ENCODE data around the gene EML2.
"Not testable (repeated sequence)": the region's sequence is repeated elsewhere in the genome, so short reads cannot be mapped to it uniquely, and the experiment has no call there.

EML2 gene

DNA sequence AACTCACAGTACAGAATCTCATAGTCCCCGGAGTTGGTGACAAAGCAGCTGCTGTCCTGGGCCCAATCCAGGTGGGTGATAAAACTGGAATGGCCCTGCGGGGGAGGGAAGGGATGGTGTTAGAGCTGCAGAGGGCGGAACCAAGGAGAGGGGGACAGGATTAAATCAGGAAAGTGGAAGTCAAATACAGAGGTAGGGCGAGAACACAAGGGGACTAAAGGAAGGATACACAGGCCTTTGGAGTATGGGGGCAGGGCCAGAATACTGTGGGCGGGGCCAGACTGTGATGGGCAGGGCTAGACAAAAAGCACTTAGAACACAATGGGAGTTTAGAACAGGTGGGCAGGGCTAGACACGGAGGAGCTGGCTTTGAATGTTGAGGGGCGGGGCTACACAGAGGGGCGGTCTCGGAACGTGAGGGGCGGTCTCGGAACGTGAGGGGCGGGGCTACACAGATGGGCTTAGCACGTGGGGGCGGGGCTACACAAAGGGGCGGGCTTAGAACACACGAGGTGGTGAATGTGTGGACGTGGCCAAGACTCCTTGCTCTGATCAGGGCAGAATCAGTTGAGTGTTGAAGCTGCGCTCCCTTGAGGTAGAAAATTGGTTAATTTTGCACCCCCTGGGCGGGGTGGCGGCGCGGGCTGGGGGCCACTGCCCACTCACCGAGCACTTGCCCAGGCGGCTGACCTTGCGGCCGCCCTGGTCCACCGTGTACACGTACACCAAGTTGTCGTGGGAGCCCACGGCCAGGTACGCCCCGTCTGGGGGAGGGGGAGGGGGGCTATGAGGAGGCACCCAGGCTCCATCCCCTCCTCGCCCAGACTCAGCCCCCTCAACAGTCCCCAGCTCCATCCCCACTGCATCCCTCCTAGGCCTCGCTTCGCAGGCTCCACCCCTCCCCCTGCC is 23.1 kb downstream of the EML2 start:
- no peak for DNase-seq (ENCODE audit: low read depth)

DNA sequence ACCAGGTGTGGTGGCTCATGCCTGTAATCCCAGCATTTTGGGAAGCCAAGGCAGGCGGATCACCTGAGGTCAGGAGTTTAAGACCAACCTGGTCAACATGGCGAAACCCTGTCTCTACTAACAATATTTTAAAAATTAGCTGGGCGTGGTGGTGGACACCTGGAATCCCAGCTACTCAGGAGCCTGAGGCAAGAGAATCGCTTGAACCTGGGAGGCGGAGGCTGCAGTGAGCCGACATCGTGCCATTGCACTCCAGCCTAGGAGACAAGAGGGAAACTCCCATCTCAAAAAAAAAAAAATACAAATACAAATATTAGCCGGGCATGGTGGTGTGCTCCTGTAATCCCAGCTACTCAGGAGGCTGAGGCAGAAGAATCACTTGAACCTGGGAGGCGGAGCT is 24.1 kb downstream of the EML2 start:
- DNase-seq (ENCODE audit: low read depth), result not testable (repeated sequence)

DNA sequence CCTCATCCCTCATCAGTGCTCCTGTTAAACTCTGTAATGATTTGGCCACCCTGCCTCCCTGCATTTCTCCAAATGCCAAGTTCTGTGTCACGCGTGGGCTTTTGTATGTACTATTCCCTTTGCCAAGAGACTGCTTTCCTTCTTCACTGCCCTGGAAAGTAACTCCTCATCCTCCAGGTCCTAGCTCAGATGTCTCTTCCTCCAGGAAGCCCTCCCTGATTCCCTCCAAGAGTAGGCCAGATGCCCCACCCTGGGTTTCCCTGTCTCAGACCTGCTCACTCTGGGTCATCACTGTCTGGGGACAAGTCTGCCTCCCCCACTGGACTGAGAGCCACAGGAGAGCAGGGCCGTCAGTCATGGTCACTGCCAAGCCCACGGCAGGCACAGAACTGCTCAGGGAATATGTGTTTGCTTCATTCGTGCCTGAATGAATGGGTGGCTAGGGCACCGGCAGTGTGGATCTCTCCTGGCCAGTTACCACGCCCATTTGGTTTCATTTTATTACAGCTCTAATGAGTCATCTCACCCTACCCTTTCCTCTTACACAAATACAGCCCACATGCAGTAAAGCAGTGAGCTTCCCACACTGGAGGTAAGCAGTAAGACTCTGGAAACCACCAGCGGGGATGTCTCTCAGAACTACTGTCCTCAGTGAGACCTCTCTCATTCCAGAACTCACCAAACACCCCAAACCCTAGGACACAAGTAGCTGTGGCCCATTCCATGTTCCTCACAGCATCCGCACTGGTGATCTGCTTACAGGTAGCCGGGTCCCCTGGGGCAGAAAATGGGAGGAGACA is 25.1 kb downstream of the EML2 start:
- DNase-seq (ENCODE audit: low read depth), result peak; percentile 74

DNA sequence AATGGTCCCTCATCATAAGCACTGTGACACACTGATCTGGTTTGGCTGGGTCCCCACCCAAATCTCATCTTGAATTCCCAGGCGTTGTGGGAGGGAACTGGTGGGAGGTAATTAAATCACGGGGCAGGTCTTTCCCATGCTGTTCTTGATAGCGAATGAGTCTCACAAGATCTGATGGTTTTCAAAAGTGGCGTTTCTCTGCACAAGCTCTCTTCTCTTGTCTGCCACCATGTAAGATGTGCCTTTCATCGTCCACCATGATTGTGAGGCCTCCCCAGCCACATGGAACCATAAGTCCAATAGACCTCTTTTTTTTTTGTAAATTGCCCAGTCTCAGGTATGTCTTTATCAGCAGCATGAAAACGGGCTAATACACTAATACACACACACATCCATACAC is 30.2 kb downstream of the EML2 start:
- no peak for DNase-seq (ENCODE audit: low read depth)

DNA sequence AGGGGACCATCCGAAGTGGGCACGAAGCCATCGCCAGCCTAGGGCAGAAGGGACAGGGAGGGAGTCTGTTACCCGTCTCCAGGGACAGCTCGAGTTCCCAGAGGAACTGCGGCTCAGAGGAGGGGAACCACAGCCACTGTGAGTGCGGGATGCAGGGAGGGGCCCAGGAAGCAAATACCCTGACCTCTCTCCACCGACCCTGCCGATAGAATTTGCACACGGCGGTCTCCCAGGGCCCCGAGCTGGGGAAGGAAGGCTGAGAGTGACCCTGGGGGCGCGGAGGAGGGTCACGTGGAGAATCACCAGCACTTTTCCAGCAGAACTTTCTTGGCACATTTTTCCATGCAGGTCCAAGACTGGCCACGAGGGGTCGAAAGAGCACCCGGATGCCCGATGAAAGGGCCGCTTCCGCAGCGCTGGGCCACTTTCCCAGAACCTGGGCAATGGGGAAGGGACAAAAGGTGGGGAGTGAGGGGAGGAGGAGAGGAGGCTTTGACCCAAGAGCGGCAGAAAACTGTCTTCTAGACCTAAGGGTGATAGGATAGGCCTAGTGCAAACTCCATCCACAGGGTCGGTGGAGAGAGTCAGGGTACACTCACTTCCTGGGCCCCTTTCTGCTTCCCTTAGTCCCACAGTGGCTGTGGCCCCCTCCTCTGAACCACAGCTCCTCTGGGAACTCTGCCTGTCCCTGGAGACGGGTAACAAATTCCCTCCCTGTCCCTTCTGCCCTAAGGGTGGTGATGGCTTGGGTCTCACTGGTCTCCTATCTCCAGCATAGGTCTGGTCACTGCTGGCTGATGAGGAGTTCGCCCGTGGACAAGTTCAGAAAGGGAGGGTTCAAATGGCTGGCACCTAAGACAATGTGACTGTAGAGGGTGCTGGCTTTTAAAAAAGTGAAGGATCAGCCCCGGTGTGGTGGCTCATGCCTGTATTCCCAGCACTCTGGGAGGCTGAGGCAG is 31.8 kb downstream of the EML2 start:
- DNase-seq (ENCODE audit: low read depth), result peak; percentile 45

DNA sequence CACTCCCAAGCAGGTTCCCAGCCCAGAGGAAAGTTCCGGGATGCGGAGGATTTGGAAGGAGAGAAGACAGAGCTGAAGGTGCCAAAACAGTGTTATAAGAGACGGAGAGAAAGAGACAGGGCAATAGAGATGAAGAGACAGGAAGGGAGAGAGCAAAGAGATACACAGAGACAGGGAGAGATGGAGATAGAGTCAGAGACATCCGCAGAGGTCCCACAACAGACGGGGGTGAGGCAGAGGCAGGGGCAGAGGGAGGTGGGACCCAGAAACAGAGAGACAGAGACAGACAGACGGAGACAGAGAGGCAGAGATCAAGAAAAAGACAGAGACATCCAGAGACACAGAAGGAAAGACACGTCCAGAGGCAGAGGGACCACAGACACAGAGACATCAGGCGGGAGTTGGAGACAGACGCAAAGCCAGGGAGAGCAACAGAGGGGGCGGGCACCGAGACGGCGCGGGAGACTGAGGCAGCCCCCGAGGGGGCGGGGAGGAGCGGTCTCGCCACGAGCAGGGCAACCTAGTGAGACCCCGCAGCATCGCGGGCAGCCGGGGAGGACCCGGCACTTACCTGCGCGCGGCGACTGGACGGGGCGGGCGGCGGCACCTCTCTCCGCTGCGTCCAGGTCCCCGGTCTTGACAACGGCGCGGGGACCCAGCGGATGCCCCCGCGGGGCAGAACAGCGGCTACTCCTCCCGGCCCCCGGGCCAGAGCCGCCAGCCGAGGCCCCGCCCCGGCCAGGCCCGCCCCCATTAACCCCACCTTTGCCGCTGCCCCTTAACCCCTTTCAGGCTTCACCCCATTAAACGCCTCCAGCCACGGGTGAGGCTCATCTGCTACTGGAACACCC is 37.4 kb downstream of the EML2 start, which contains the start of gene GPR4:
Gene GPR4 (minus strand): TSS at position 689 of the 851 bp plus-strand sequence. CDS start 10,346 bp downstream, outside the sequence.
- DNase-seq (ENCODE audit: low read depth), result no peak

DNA sequence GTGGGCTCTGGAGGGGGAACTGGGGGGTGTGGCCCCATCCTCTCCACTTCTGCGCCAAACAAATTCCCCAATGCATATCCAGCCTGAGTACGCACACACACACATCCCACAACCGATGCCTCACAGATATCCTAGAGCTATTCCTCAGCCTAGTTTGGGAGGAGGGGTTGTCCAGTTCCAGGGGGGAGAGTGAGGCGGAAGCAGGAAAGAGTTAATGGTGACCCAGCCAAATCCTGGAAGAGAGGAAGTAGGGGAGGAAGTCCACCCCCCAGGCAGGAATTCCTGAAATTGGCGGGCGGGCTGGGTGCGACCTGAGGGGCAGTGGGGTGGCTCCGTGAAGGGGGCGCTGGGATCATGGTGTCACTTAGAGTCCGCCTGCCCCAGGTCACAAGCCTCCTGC is 38.1 kb downstream of the EML2 start:
- no peak for DNase-seq (ENCODE audit: low read depth)

DNA sequence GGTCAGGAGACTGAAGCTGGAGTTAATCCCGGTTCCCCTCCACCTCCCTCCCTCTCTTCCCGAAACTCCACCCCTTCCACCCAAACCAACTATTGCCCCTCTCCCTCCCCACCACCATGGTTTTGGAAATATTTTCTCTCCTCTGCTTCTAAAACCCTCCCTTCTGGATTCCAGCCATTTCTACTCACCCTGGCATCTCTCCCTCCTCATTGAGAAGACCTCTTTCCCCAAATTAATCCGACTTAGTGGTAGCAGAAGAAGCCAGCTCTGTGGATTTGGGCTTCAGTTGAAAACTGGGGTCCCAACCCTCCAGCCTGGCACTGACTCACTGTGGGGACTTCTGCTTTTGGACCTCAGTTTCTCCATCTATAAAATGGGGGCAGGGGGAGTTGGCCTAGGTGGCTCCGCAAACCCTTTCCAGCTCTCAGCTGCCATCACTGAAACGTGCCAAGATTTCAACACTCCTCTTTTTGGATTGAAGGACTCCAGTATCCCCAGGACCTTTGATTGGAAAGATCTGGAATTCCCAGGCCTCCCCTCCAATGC is 38.8 kb downstream of the EML2 start:
- DNase-seq (ENCODE audit: low read depth), result no peak

DNA sequence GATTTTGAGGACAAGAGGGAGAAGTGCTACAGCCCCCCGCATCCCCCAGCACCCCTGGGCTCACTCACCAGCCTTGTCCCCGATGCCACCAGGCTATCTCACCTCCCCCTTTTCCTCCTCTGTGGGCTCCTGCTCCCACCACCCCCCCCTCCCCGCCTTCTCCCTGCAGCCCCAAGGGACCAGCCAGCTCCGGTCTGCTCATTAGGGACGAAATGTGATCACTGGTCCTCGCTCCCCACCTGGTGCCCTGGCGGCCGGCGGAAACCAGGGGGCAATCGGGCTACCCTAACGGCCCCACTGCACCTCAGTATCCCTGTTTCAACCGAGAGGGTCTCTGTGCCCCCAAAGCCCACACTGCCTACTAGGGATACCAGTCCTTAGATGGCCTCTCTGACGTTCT is 39.9 kb downstream of the EML2 start:
- DNase-seq (ENCODE audit: low read depth), result no peak

DNA sequence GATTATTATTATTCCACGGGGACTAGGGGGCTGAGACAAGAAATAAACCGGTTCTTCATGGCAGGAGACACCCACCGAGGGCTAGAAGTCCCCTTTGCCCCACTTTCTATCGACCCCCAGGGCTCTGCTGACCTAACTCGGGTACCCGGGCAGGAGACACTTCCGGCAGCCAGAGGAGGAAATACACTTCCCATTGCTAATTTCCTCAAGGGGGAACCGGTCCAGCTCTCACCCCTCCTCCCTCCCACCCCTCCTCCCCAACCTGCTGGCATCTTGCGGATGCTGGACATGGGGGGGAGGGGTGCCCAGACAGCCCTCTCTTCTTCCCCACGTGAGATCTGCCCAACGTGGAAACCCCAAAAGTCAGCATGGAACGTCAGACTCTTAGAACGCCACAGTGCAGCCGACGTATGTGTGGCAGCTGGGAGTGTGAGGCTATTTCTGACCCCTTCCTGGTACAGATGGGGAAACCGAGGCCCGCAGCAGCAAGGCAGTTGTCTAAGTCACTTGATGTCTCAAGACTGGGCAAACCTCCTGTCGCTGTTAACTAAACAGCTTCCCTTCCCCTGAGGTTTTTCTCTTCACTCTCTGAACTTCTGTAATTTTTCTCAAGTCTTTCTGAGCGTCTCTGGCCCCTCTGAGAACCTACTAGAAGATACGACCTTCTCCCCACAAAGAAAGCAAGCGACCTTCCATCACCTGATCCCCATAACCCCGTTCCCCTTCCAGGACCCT is 40.8 kb downstream of the EML2 start:
- no peak for DNase-seq (ENCODE audit: low read depth)

DNA sequence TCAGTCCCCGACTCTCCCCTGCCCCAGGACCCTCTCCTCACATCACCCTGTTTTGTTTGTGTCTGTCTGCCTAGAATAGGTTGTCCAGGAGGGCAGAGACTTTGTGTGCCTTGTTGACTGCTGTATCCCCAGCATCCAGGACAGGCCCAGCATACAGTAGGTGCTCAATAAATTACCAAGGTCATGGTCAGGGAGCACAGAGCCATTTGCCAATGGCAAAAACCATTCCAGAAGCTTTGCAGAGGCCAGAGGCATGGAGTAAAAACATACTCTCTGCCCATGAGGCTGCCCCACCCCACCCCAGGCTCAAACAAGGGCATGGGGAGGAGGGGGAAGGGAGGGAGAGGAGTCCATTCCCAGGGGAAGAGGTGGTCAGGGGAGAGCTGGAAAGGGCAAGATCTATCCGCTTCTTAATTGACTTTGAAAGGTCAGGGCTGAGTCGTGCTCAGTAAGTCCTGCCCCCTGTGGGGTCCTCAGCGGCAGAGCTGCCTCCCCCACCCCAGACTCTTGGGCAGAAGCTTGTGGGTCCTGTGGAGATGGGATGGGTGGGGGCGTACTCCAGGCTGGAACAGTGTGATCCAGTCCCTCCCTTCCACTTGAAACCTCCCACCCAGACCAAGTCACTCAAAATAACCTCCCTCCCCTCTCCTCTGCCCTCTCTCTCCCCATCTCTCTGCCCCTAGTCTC is 41.6 kb downstream of the EML2 start:
- DNase-seq (ENCODE audit: low read depth), result no peak

DNA sequence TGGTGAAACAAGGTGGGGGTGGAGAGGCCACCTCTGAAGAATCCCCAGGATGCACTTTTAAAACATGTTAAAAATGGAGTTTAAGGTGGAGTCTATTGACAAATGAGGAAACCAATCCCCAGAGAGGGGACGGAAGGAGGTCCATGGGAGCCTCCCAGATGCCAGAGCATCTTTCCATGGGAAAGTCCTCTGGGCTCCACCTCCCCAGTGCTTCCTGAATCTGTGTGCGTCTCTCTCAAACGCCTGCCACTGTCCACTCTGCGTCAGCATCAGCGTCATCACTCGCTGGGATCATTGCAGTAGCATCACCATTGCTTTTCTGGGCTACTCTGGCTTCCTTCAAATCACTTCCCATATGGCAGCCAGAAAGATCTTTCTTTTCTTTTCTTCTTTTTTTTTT is 43.4 kb downstream of the EML2 start:
- DNase-seq (ENCODE audit: low read depth), result no peak

DNA sequence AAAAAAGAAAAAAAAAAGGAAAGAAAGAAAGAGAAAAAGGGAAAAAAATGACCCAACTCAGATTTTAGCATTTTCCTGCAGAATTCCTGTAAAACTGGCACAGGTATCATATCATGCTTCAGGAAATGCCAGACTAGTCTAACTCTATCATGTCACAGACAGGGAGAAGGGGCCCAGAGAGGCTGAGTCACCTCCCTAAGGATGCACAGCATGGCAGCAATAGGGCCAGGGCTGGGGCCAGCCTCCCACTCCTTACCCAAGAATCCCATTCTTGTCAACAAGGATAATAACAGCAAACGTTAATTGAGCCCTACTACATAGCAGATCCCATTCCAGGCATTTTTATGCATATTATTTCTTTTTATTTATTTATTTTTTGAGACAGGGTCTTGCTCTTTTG is 45.7 kb downstream of the EML2 start:
- DNase-seq (ENCODE audit: low read depth), result no peak

DNA sequence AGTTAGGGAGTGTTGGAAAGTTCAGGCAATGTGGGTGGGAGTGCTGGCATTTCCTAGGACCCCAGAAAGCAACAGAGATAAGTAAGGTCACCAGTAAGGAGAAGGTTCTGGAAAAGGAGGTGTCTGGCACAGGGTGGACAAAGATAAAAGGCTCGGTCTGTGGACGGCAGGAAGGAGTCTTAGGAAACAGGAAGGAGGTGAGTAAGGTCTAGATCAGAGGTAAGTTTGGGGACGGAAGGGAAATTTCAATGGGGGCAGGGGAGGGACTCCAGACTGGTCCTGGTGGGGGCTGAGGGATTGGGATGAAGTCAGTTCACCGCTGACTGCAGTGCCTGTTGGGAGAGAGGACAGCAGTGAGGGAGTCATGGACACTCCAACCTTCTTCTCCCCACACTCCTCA is 46.8 kb downstream of the EML2 start:
- DNase-seq (ENCODE audit: low read depth), result no peak

DNA sequence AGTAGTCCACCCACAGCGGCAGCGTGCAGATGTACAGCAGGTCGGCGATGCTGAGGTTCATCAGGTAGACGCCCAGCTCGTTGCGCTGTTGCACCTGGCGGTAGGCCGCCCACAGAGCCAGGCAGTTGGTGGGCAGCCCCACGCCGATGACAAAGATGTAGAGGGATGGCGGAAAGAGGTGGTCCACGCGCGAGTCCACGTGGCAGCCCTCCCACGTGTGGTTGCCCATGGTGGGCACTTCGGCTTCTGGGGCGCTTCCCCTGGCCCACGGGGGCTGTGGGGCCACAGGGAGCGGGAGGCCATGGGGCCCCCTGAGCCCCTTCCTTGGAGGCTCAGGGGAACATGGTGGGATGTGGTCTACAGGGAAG is 47.6 kb downstream of the EML2 start:
- no peak for DNase-seq (ENCODE audit: low read depth)

DNA sequence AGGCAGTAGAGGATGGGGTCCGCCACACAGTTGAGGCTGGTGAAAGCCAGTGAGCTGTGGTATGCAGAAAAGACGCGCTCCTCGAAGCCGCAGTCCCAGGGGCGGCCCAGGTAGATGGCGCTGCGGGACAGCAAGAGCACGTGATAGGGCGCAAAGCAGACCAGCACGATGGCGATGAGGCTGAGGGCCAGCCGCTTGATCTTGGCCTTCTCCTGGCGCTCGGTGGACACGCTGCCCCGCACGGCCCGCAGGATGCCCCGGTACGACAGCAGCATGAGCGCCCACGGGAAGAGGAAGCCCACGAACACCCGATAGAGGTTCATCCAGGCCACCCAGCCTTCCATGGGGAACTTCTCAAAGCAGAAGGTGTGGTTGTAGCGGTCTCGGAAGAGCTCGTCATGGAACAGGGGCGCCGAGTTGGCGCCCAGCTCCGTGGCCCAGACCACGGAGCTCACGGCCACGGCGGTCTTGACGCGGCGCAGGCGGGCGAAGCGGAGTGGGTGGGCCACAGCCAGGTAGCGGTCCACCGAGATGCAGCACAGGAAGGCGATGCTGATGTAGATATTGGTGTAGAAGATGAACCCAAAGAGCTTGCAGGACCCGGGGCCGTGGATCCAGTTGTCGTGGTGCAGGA is 48.1 kb downstream of the EML2 start:
- DNase-seq (ENCODE audit: low read depth), result no peak

DNA sequence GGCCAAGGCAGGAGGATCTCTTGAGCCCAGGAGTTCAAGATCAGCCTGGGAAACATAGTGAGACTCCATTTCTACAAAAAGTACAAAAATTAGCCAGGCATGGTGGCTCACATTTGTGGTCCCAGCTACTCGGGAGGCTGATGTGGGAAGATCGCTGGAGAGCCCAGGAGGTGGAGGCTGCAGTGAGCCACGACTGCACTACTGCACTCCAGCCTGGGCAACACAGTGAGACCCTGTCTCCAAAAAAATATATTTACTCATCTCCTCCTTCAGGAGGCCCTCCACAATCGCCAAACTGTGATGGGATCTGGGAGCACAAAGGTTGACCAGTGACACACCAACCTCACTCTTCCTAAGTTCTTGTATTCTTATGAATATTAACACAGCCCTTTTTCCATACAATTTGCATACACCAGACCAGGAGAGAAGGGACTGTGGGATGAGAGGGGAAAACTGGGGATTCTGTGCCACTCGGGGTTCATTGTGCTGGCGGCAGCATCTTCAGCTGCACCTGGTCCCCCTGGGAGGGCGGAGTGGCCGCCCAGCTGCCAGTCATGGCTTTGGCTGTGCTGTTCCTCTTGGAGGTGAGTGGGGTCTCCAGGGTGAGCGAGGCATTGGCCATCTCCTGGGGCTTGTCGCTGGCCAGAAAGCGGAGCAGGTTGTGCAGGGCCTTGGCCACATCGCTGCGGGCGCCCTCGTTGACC is 48.7 kb downstream of the EML2 start:
- DNase-seq (ENCODE audit: low read depth), result no peak

DNA sequence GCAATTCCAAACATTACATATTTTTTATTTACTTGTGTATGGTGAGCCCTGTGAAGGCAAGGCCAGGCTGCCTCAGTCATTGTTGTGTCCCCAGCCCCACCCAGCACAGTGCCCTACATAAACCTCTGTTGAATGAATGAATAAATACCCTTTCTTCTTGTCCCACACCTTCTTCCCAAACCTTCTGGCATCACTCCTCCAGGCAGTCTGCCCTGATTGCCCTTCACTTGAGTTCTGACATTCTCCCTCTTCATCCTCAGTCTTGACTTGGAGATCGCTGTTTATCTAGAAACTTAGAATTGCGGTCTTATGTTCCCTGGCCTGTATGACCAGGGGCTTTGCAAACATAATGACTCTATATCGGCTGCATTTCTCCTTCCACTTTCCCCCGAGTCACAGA is 49.4 kb downstream of the EML2 start:
- DNase-seq (ENCODE audit: low read depth), result no peak
